ENCODE results near the gene BEX3. TPM values are rescaled to one million over a fixed set of nuclear protein-coding genes. Genes with fewer than 3 reads are reported as not detected.
"Not testable (repeated sequence)": the region's sequence is repeated elsewhere in the genome, so short reads cannot be mapped to it uniquely, and the experiment has no call there.

The BEX3 gene
- total RNA-seq (175 TPM), polyA plus RNA-seq (153 TPM)

- peak within 1 kb of the TSS; percentile 68 for H3K27ac ChIP-seq (ENCODE audit: low read depth)
- no peaks in the 10 kb centered on the region for H3K36me3 ChIP-seq (ENCODE audit: insufficient read depth)
- H3K4me1 ChIP-seq (ENCODE audit: insufficient read depth), result no peaks in the 10 kb centered on the region
- no peak for DNase-seq (ENCODE audit: extremely low spot score)
- peak within 1 kb of the TSS; percentile 78 for H3K4me3 ChIP-seq (ENCODE audit: low read depth, low read length)
- WGBS, result 4% methylated on average over 54 of the region's 62 CpGs
Measured at GRCh38 chrX:103376118-103376978, at the start of gene BEX3. Gene BEX3 (plus strand): TSS chrX:103376538. CDS start chrX:103377522, 984 bp downstream.

GRCh38 chrX:103329991-103330390, 46.3 kb upstream of the BEX3 start, which contains the start of gene TCEAL7:
Gene TCEAL7 (plus strand): TSS chrX:103330239. CDS start chrX:103331404, 1,165 bp downstream.
- 11% methylated on average over 11 of the region's 11 CpGs for WGBS
- Histone ChIP-seq H3K4me1 (ENCODE audit: insufficient read depth) (no peaks in the 10 kb centered on the region), H3K36me3 (ENCODE audit: insufficient read depth) (no peaks in the 10 kb centered on the region), H3K27ac (ENCODE audit: low read depth) (no peak within 1 kb of the TSS), H3K4me3 (ENCODE audit: low read depth, low read length) (peak within 1 kb of the TSS; percentile 33)
- DNase-seq (ENCODE audit: extremely low spot score), result peak; percentile 53

- WGBS, result 8% methylated on average over 21 of the region's 21 CpGs
- Histone ChIP-seq H3K4me1 (ENCODE audit: insufficient read depth) (no peaks in the 10 kb centered on the region), H3K27ac (ENCODE audit: low read depth) (no peak overlapping the region), H3K4me3 (ENCODE audit: low read depth, low read length) (peak overlapping the region; percentile 33), H3K36me3 (ENCODE audit: insufficient read depth) (no peaks in the 10 kb centered on the region)
- DNase-seq (ENCODE audit: extremely low spot score), result peak; percentile 14
Measured at GRCh38 chrX:103330681-103331288, 45.6 kb upstream of the BEX3 start.

- no peak for DNase-seq (ENCODE audit: extremely low spot score)
- H3K4me1 ChIP-seq (ENCODE audit: insufficient read depth), result no peaks in the 10 kb centered on the region
- H3K4me3 ChIP-seq (ENCODE audit: low read depth, low read length), result no peak overlapping the region
- H3K36me3 ChIP-seq (ENCODE audit: insufficient read depth), result no peaks in the 10 kb centered on the region
- 70% methylated on average over 3 of the region's 3 CpGs for WGBS
- no peak overlapping the region for H3K27ac ChIP-seq (ENCODE audit: low read depth)
Measured at GRCh38 chrX:103338663-103339062, 37.7 kb upstream of the BEX3 start.

- 5% methylated on average over 2 of the region's 2 CpGs for WGBS
- Histone ChIP-seq H3K4me3 (ENCODE audit: low read depth, low read length) (no peak overlapping the region), H3K36me3 (ENCODE audit: insufficient read depth) (no peaks in the 10 kb centered on the region), H3K4me1 (ENCODE audit: insufficient read depth) (no peaks in the 10 kb centered on the region), H3K27ac (ENCODE audit: low read depth) (no peak overlapping the region)
- no peak for DNase-seq (ENCODE audit: extremely low spot score)
Measured at GRCh38 chrX:103343105-103343504, 33.2 kb upstream of the BEX3 start.

- DNase-seq (ENCODE audit: extremely low spot score), result no peak
- WGBS, result 64% methylated on average over 2 of the region's 2 CpGs
- no peak overlapping the region for H3K4me3 ChIP-seq (ENCODE audit: low read depth, low read length)
- H3K27ac ChIP-seq (ENCODE audit: low read depth), result no peak overlapping the region
- H3K36me3 ChIP-seq (ENCODE audit: insufficient read depth), result no peaks in the 10 kb centered on the region
- no peaks in the 10 kb centered on the region for H3K4me1 ChIP-seq (ENCODE audit: insufficient read depth)
Measured at GRCh38 chrX:103344606-103345005, 31.7 kb upstream of the BEX3 start.

- H3K4me1 ChIP-seq (ENCODE audit: insufficient read depth), result no peaks in the 10 kb centered on the region
- H3K4me3 ChIP-seq (ENCODE audit: low read depth, low read length), result no peak overlapping the region
- WGBS, result 49% methylated on average over 29 of the region's 29 CpGs
- no peak overlapping the region for H3K27ac ChIP-seq (ENCODE audit: low read depth)
- DNase-seq (ENCODE audit: extremely low spot score), result no peak
- H3K36me3 ChIP-seq (ENCODE audit: insufficient read depth), result no peaks in the 10 kb centered on the region
Measured at GRCh38 chrX:103347682-103348397, 28.5 kb upstream of the BEX3 start.

GRCh38 chrX:103356130-103356798, 20.1 kb upstream of the BEX3 start, which contains the start of gene TCEAL9:
Gene TCEAL9 (plus strand): TSS chrX:103356506. CDS start chrX:103357685, 1,179 bp downstream.
- WGBS, result under 1% methylated on average over 18 of the region's 18 CpGs
- Histone ChIP-seq H3K4me3 (ENCODE audit: low read depth, low read length) (peak within 1 kb of the TSS; percentile 51), H3K27ac (ENCODE audit: low read depth) (peak within 1 kb of the TSS; percentile 89), H3K4me1 (ENCODE audit: insufficient read depth) (no peaks in the 10 kb centered on the region), H3K36me3 (ENCODE audit: insufficient read depth) (no peaks in the 10 kb centered on the region)
- peak; percentile 73 for DNase-seq (ENCODE audit: extremely low spot score)

- Histone ChIP-seq H3K36me3 (ENCODE audit: insufficient read depth) (no peaks in the 10 kb centered on the region), H3K27ac (ENCODE audit: low read depth) (peak overlapping the region; percentile 89), H3K4me3 (ENCODE audit: low read depth, low read length) (peak overlapping the region; percentile 51), H3K4me1 (ENCODE audit: insufficient read depth) (no peaks in the 10 kb centered on the region)
- DNase-seq (ENCODE audit: extremely low spot score), result no peak
- WGBS, result 2% methylated on average over 13 of the region's 13 CpGs
Measured at GRCh38 chrX:103356858-103357257, 19.5 kb upstream of the BEX3 start.

- Histone ChIP-seq H3K4me3 (ENCODE audit: low read depth, low read length) (no peak overlapping the region), H3K27ac (ENCODE audit: low read depth) (no peak overlapping the region), H3K36me3 (ENCODE audit: insufficient read depth) (no peaks in the 10 kb centered on the region), H3K4me1 (ENCODE audit: insufficient read depth) (no peaks in the 10 kb centered on the region)
- WGBS, result 58% methylated on average over 2 of the region's 2 CpGs
- no peak for DNase-seq (ENCODE audit: extremely low spot score)
Measured at GRCh38 chrX:103357871-103358270, 18.5 kb upstream of the BEX3 start.

- H3K36me3 ChIP-seq (ENCODE audit: insufficient read depth); H3K4me3 ChIP-seq (ENCODE audit: low read depth, low read length); H3K27ac ChIP-seq (ENCODE audit: low read depth); DNase-seq (ENCODE audit: extremely low spot score); H3K4me1 ChIP-seq (ENCODE audit: insufficient read depth): not testable (repeated sequence)
- 88% methylated on average over 3 of the region's 3 CpGs for WGBS
Measured at GRCh38 chrX:103359605-103360004, 16.7 kb upstream of the BEX3 start.

- Histone ChIP-seq H3K36me3 (ENCODE audit: insufficient read depth) (no peaks in the 10 kb centered on the region), H3K27ac (ENCODE audit: low read depth) (no peak overlapping the region), H3K4me1 (ENCODE audit: insufficient read depth) (no peaks in the 10 kb centered on the region), H3K4me3 (ENCODE audit: low read depth, low read length) (no peak overlapping the region)
- 78% methylated on average over 2 of the region's 2 CpGs for WGBS
- no peak for DNase-seq (ENCODE audit: extremely low spot score)
Measured at GRCh38 chrX:103360092-103360491, 16.2 kb upstream of the BEX3 start.

GRCh38 chrX:103360916-103361315, 15.4 kb upstream of the BEX3 start:
- no peak overlapping the region for H3K27ac ChIP-seq (ENCODE audit: low read depth)
- 33% methylated on average over 2 of the region's 2 CpGs for WGBS

More at GRCh38 chrX:103360916-103361315, 15.4 kb upstream of the BEX3 start:
- DNase-seq (ENCODE audit: extremely low spot score), result no peak
- H3K4me3 ChIP-seq (ENCODE audit: low read depth, low read length), result no peak overlapping the region
- no peaks in the 10 kb centered on the region for H3K36me3 ChIP-seq (ENCODE audit: insufficient read depth)
- H3K4me1 ChIP-seq (ENCODE audit: insufficient read depth), result no peaks in the 10 kb centered on the region
